Activated CD4-positive, alpha-beta memory T cell treated with anti-CD3 and anti-CD28 coated beads for 36 hours (primary cell): Measurements from ENCODE around the gene OR11G2. TPM values are rescaled to one million over a fixed set of nuclear protein-coding genes. Genes with fewer than 3 reads are reported as not detected.
"Not testable (repeated sequence)": the region's sequence is repeated elsewhere in the genome, so short reads cannot be mapped to it uniquely, and the experiment has no call there.

Source experiments
- CTCF ChIA-PET: fragments of 350-600 bp; sonication (Branson Sonifier 250); formaldehyde crosslinking; loops from one replicate; lab custom pipeline; 2021; ENCODE audit warnings: antibody characterized with exemption, inconsistent platforms; lab: Charles Lee
- POLR2A ChIA-PET: fragments of 350-600 bp; sonication (Branson Sonifier 250); formaldehyde crosslinking; loops from one replicate; lab custom pipeline; 2021; ENCODE audit warnings: antibody characterized with exemption; lab: Charles Lee
- DNase-seq: peaks from one replicate; pipeline ENCODE4 v3.0.0-alpha.2; 2020
- H3K27ac Mint-ChIP-seq: one replicate; pipeline ENCODE4 v1.8.0; 2021; ENCODE audit warnings: mixed read lengths
- H3K27me3 Mint-ChIP-seq: one replicate; pipeline ENCODE4 v1.8.0; 2021; ENCODE audit warnings: mixed read lengths
- H3K36me3 Mint-ChIP-seq: one replicate; pipeline ENCODE4 v1.8.0; 2021; ENCODE audit warnings: mixed read lengths
- H3K4me1 Mint-ChIP-seq: one replicate; pipeline ENCODE4 v1.8.0; 2021; ENCODE audit warnings: low read depth, mixed read lengths
- H3K4me3 Mint-ChIP-seq: one replicate; pipeline ENCODE4 v1.8.0; 2021; ENCODE audit warnings: mild to moderate bottlenecking, mixed read lengths
- H3K9me3 Mint-ChIP-seq: one replicate; pipeline ENCODE4 v1.8.0; 2021; ENCODE audit warnings: mixed read lengths
- intact Hi-C: fragments of 100-400 bp; cut with micrococcal nuclease; formaldehyde crosslinking; loops from one replicate; pipeline ENCODE4 v1.15.1; 2023
- total RNA-seq, 2 experiments: library from RNA; stranded (reverse); gene quantifications; one replicate each; pipeline ENCODE4 v1.2.3, GENCODE V29; 2021

The OR11G2 gene
- total RNA-seq, 2 experiments from 2014 or later, result not detected

- H3K27ac Mint-ChIP-seq, H3K9me3 Mint-ChIP-seq, H3K4me3 Mint-ChIP-seq, intact Hi-C loops, H3K36me3 Mint-ChIP-seq, CTCF ChIA-PET, POLR2A ChIA-PET, DNase-seq, H3K27me3 Mint-ChIP-seq, H3K4me1 Mint-ChIP-seq: not testable (repeated sequence)
These were observed 44.7 kb downstream of the OR11G2 start for GRCh38 chr14:20235415-20235814.

GRCh38 chr14:20247646-20248246 lies 57.0 kb downstream of the OR11G2 start:
- H3K27me3 Mint-ChIP-seq, result no peaks in the 10 kb centered on the region
- CTCF ChIA-PET, result no interaction called here
- POLR2A ChIA-PET, result no interaction called here
- peaks cover 9% of the 10 kb centered on the region for H3K9me3 Mint-ChIP-seq
- DNase-seq, result no peak
- H3K4me1 Mint-ChIP-seq, result no peaks in the 10 kb centered on the region
- peaks cover 8% of the 10 kb centered on the region for H3K36me3 Mint-ChIP-seq
- intact Hi-C loops, result loop anchor here (10.0 kb wide), 1 partner anchor 113 kb away; the partner anchor contains the start of gene OR4N5
- no peak overlapping the region for H3K27ac Mint-ChIP-seq
- H3K4me3 Mint-ChIP-seq, result no peak overlapping the region

Other genes starting within 250 kb of the OR11G2 start
- not detected for gene OR4K15, start 215.3 kb upstream of the OR11G2 start, total RNA-seq
- not detected for gene OR4Q2, start 188.7 kb upstream of the OR11G2 start, total RNA-seq
- gene OR4K14, start 171.6 kb upstream of the OR11G2 start, total RNA-seq, result not detected
- gene OR4K13, start 154.9 kb upstream of the OR11G2 start, total RNA-seq, result not detected
- not detected for gene OR4L1, start 130.9 kb upstream of the OR11G2 start, total RNA-seq
- not detected for gene OR4K17, start 80.2 kb upstream of the OR11G2 start, total RNA-seq
- not detected for gene OR4N5, start 52.1 kb upstream of the OR11G2 start, total RNA-seq
- gene OR11H6, start 32.8 kb downstream of the OR11G2 start, total RNA-seq, result not detected
- gene OR11H7, start 38.1 kb downstream of the OR11G2 start, total RNA-seq, result not detected
- gene OR11H4, start 48.4 kb downstream of the OR11G2 start, total RNA-seq, result not detected
- 10 to 100 TPM; 19.0 to 22.7 TPM for gene TTC5, start 115.1 kb downstream of the OR11G2 start, total RNA-seq
- 10 to 100 TPM; 70.2 to 77.4 TPM for gene CCNB1IP1, start 142.4 kb downstream of the OR11G2 start, total RNA-seq
- gene PARP2, start 152.7 kb downstream of the OR11G2 start, total RNA-seq, result 10 to 100 TPM; 46.3 to 47.3 TPM
- 10 to 100 TPM; 47.1 to 49.3 TPM for gene TEP1, start 222.6 kb downstream of the OR11G2 start, total RNA-seq
- under 1 TPM in 1 of 2 experiments, not detected in 1; 0.12 TPM for gene KLHL33, start 245.3 kb downstream of the OR11G2 start, total RNA-seq